GM23338 (cell line): Measurements from ENCODE around the gene HDAC5. TPM values are rescaled to one million over a fixed set of nuclear protein-coding genes. Genes with fewer than 3 reads are reported as not detected.
A peak's percentile ranks its signal among the peaks of the same experiment; 100 is the strongest.

Experiments
- ATAC-seq: fragments of 200-7000 bp; cut with Tn5 transposase; 3 replicates; pipeline ENCODE4 v1.9.1; 2020
- DNase-seq: peaks from one replicate; pipeline ENCODE4 v3.0.0-alpha.2; 2015; ENCODE audit warnings: low spot score
- H2AFZ ChIP-seq: fragments of 200-600 bp; sonication (generic); 2 replicates; pipeline ENCODE4 v1.8.0; 2016; ENCODE audit warnings: antibody characterized with exemption, mild to moderate bottlenecking, moderate library complexity
- H3F3A ChIP-seq: fragments of 200-600 bp; sonication (generic); replicated peaks from 2 replicates; pipeline ENCODE4 v1.8.0; 2017; ENCODE audit warnings: antibody characterized with exemption, mixed run types, low read depth
- H3K27ac ChIP-seq: fragments of 200-600 bp; sonication (generic); 2 replicates; pipeline ENCODE4 v1.6.1; 2016; ENCODE audit warnings: low read depth
- H3K27me3 ChIP-seq: fragments of 200-600 bp; sonication (generic); 2 replicates; pipeline ENCODE4 v1.8.0; 2016; ENCODE audit warnings: mild to moderate bottlenecking, mixed run types, moderate library complexity; ENCODE audit not compliant: insufficient read depth
- H3K36me3 ChIP-seq: fragments of 200-600 bp; sonication (generic); 2 replicates; pipeline ENCODE4 v1.8.0; 2016; ENCODE audit warnings: mild to moderate bottlenecking; ENCODE audit not compliant: insufficient read depth
- H3K4me1 ChIP-seq: fragments of 200-600 bp; sonication (generic); 2 replicates; pipeline ENCODE4 v1.8.0; 2016; ENCODE audit warnings: mild to moderate bottlenecking, moderate library complexity; ENCODE audit not compliant: insufficient read depth
- H3K4me2 ChIP-seq: fragments of 200-600 bp; sonication (generic); 2 replicates; pipeline ENCODE4 v1.7.1; 2017; ENCODE audit warnings: mixed run types
- H3K4me3 ChIP-seq: fragments of 200-600 bp; sonication (generic); 2 replicates; pipeline ENCODE4 v1.6.1; 2016; ENCODE audit warnings: mixed run types
- H3K79me2 ChIP-seq: fragments of 200-600 bp; sonication (generic); replicated peaks from 2 replicates; pipeline ENCODE4 v1.8.0; 2017; ENCODE audit warnings: mild to moderate bottlenecking; ENCODE audit not compliant: insufficient read depth
- H3K9me2 ChIP-seq: fragments of 200-600 bp; sonication (generic); 2 replicates; pipeline ENCODE4 v1.8.0; 2017; ENCODE audit not compliant: insufficient read depth
- H4K20me1 ChIP-seq: fragments of 200-600 bp; sonication (generic); replicated peaks from 2 replicates; pipeline ENCODE4 v1.8.0; 2017; ENCODE audit warnings: mild to moderate bottlenecking; ENCODE audit not compliant: insufficient read depth
- H3K27ac Mint-ChIP-seq: 2 replicates; pipeline ENCODE4 v1.8.0; 2020; ENCODE audit warnings: inconsistent platforms, mild to moderate bottlenecking, moderate library complexity, mixed read lengths
- H3K27me3 Mint-ChIP-seq: 3 replicates; pipeline ENCODE4 v1.8.0; 2022; ENCODE audit warnings: low read depth, mild to moderate bottlenecking, moderate library complexity, mixed read lengths, inconsistent platforms; ENCODE audit not compliant: insufficient read depth, poor library complexity
- H3K36me3 Mint-ChIP-seq: 3 replicates; pipeline ENCODE4 v1.8.0; 2021; ENCODE audit warnings: low read depth, mild to moderate bottlenecking, inconsistent platforms, moderate library complexity, mixed read lengths
- H3K4me1 Mint-ChIP-seq: 3 replicates; pipeline ENCODE4 v1.8.0; 2020; ENCODE audit warnings: mild to moderate bottlenecking, inconsistent platforms, mixed read lengths
- H3K4me3 Mint-ChIP-seq: 3 replicates; pipeline ENCODE4 v1.8.0; 2021; ENCODE audit warnings: moderate library complexity, mild to moderate bottlenecking, inconsistent platforms, mixed read lengths
- H3K9me3 Mint-ChIP-seq: 3 replicates; pipeline ENCODE4 v1.8.0; 2020; ENCODE audit warnings: moderate library complexity, mild to moderate bottlenecking, inconsistent platforms, mixed read lengths
- CREB1 ChIP-seq: fragments of 250-450 bp; sonication (Bioruptor Pico); IDR thresholded peaks from 2 replicates; pipeline ENCODE4 v1.5.0; 2020; ENCODE audit warnings: low read depth, mild to moderate bottlenecking, moderate library complexity
- CTCF ChIP-seq, 2 experiments: fragments of 200-600 bp in 1 of 2; sonication (generic) in 1 of 2; conservative IDR thresholded peaks; 2 replicates each; pipeline versions ENCODE4 v1.5.1 to v1.6.1; 2016 to 2017; ENCODE audit warnings: antibody characterized with exemption in 2 of 2, low read depth in 2 of 2, mild to moderate bottlenecking in 2 of 2, moderate library complexity in 1 of 2
- ETS1 ChIP-seq: IDR thresholded peaks from 2 replicates; pipeline ENCODE4 v1.6.1; 2016; ENCODE audit warnings: antibody characterized with exemption
- EZH2 ChIP-seq: fragments of 200-600 bp; sonication (generic); IDR thresholded peaks from one replicate; pipeline ENCODE4 v1.8.0; 2017; ENCODE audit warnings: antibody characterized with exemption, mild to moderate bottlenecking, low read depth; ENCODE audit not compliant: unreplicated experiment
- EZH2phosphoT487 ChIP-seq: fragments of 200-600 bp; sonication (generic); IDR thresholded peaks from one replicate; pipeline ENCODE4 v1.8.1; 2018; ENCODE audit warnings: antibody characterized with exemption; ENCODE audit not compliant: unreplicated experiment
- JUNB ChIP-seq: IDR thresholded peaks from one replicate; pipeline ENCODE4 v1.6.1; 2016; ENCODE audit warnings: antibody characterized with exemption; ENCODE audit not compliant: unreplicated experiment
- NANOG ChIP-seq: IDR thresholded peaks from 2 replicates; pipeline ENCODE4 v1.6.1; 2016; ENCODE audit warnings: antibody characterized with exemption, borderline replicate concordance
- POLR2AphosphoS5 ChIP-seq: IDR thresholded peaks from 2 replicates; pipeline ENCODE4 v1.6.1; 2016; ENCODE audit warnings: antibody characterized with exemption, low read depth
- REST ChIP-seq: IDR thresholded peaks from one replicate; pipeline ENCODE4 v1.6.1; 2018; ENCODE audit warnings: antibody characterized with exemption; ENCODE audit not compliant: unreplicated experiment
- STAT1 ChIP-seq: IDR thresholded peaks from one replicate; pipeline ENCODE4 v1.6.1; 2016; ENCODE audit warnings: antibody characterized with exemption; ENCODE audit not compliant: unreplicated experiment
- ZNF462 ChIP-seq: fragments of 250-450 bp; sonication (Bioruptor Pico); IDR thresholded peaks from 2 replicates; pipeline ENCODE4 v1.5.0; 2020; ENCODE audit warnings: mild to moderate bottlenecking, moderate library complexity
- polyA plus RNA-seq: library from polyadenylated mRNA; unstranded; fragments of >200 nt; fragmentation: Nextera tagmentation; extraction: Ambion mirVana; gene quantifications from 2 replicates; pipeline ENCODE4 v1.2.1, GENCODE V29; 2016
- total RNA-seq: library from RNA; depleted of rRNA; stranded (reverse); fragments of >200 nt; shearing (Covaris generic); gene quantifications from 2 replicates; pipeline ENCODE4 v1.2.3, GENCODE V29; 2014

The HDAC5 gene
- total and polyA plus RNA-seq, 2 experiments from 2014 or later: 16.9 to 71.1 TPM

GRCh38 chr17:44106801-44107200 is 16.6 kb downstream of the HDAC5 start (continued):
- no peak for TF ChIP-seq ZNF462 (CRISPR knock-in tag)
- TF ChIP-seq NANOG: no peak
- TF ChIP-seq EZH2: no peak
- TF ChIP-seq STAT1: no peak

- Histone ChIP-seq H3K79me2 (peaks cover 10% of the 10 kb centered on the region), H2AFZ (no peak overlapping the region), H3K4me2 (no peak overlapping the region), H3K4me3 (no peak overlapping the region), H4K20me1 (no peaks in the 10 kb centered on the region; the same call in none of the 2 replicates), H3K4me1 (peaks cover 23% of the 10 kb centered on the region), H3F3A (0 out of 2 replicates have a peak, but pooled peaks cover 5% of the 10 kb centered on the region), H3K36me3 (no peaks in the 10 kb centered on the region), H3K27me3 (no peaks in the 10 kb centered on the region), H3K27ac (peak overlapping the region; percentile 19; the same call in 1 of the 2 replicates), H3K9me2 (no peaks in the 10 kb centered on the region)
- peaks cover 4% of the 10 kb centered on the region for H3K27me3 Mint-ChIP-seq
- no peak for DNase-seq
- ATAC-seq: no peak
- H3K4me1 Mint-ChIP-seq: peaks cover 25% of the 10 kb centered on the region
- 0 out of 3 replicates have a peak, but pooled peaks cover 4% of the 10 kb centered on the region for H3K36me3 Mint-ChIP-seq
- H3K4me3 Mint-ChIP-seq: no peak overlapping the region
- H3K27ac Mint-ChIP-seq: no peak overlapping the region
- no peaks in the 10 kb centered on the region; the same call in 1 of the 3 replicates for H3K9me3 Mint-ChIP-seq
- no peak for TF ChIP-seq CTCF (conservative IDR thresholded peaks at IDR 0.05; ENCODE audit: low read depth in 2 of 2)
- TF ChIP-seq REST: no peak
- TF ChIP-seq CREB1 (CRISPR knock-in tag): no peak
- TF ChIP-seq POLR2AphosphoS5: no peak
- TF ChIP-seq ETS1: no peak
- no peak for TF ChIP-seq EZH2
- TF ChIP-seq NANOG: no peak
- TF ChIP-seq EZH2phosphoT487: no peak
- TF ChIP-seq JUNB: no peak
Observed at GRCh38 chr17:44105941-44106340, 17.5 kb downstream of the HDAC5 start.
